Adrenal gland (tissue), 5 donors: Measurements from ENCODE around the gene MAPK7.

ENCODE experiments used
- POLR2A ChIP-seq, 2 donors: fragments of 450-650 bp; IDR thresholded peaks; one replicate each; pipeline ENCODE4 v1.6.1; 2017; ENCODE audit warnings: antibody characterized with exemption in 2 of 2, mild to moderate bottlenecking in 2 of 2, moderate library complexity in 1 of 2
- TF ChIP-seq, protein P1 (sequence below), 6 experiments: fragments of 450-650 bp in 4 of 6; fragments of 200-600 bp in 2 of 6; sonication (generic) in 1 of 6; IDR thresholded peaks; 1 replicate in 5 of 6; 2 replicates in 1 of 6; pipeline versions ENCODE4 v1.5.1 to v1.8.0; 2016 to 2021; ENCODE audit warnings: antibody characterized with exemption in 6 of 6, mild to moderate bottlenecking in 2 of 6, moderate library complexity in 1 of 6
- donor health status: DM: no; HTN: no; CAD: no.

GRCh38 chr17:19421926-19422325 is 43.6 kb downstream of the MAPK7 start:
- TF ChIP-seq, protein P1, sequence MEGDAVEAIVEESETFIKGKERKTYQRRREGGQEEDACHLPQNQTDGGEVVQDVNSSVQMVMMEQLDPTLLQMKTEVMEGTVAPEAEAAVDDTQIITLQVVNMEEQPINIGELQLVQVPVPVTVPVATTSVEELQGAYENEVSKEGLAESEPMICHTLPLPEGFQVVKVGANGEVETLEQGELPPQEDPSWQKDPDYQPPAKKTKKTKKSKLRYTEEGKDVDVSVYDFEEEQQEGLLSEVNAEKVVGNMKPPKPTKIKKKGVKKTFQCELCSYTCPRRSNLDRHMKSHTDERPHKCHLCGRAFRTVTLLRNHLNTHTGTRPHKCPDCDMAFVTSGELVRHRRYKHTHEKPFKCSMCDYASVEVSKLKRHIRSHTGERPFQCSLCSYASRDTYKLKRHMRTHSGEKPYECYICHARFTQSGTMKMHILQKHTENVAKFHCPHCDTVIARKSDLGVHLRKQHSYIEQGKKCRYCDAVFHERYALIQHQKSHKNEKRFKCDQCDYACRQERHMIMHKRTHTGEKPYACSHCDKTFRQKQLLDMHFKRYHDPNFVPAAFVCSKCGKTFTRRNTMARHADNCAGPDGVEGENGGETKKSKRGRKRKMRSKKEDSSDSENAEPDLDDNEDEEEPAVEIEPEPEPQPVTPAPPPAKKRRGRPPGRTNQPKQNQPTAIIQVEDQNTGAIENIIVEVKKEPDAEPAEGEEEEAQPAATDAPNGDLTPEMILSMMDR (IDR thresholded peaks at IDR 0.05): no peak
- TF ChIP-seq POLR2A (IDR thresholded peaks at IDR 0.05): no peak
